ENCODE data around the gene MORN5.

DNA sequence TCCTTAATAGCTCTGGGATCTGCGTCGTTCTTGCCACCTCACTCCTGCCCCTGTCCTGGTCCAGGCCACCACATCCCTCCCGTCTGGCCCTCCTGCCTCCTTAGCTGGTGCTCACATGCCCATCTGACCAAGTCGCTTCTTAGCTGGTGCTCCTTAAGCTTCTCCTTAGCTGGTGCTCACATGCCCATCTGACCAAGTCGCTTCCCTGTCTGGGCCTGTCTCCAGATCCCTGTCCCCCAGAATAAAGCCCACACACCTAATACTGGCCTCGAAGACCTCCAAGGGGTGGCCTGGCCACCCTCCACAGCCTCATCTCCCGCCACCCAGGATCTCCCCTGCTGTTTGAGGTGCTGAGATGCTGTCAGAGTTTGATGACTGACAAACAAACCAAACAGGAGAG lies 35.2 kb upstream of the MORN5 start:
- TF ChIP-seq, protein P1, sequence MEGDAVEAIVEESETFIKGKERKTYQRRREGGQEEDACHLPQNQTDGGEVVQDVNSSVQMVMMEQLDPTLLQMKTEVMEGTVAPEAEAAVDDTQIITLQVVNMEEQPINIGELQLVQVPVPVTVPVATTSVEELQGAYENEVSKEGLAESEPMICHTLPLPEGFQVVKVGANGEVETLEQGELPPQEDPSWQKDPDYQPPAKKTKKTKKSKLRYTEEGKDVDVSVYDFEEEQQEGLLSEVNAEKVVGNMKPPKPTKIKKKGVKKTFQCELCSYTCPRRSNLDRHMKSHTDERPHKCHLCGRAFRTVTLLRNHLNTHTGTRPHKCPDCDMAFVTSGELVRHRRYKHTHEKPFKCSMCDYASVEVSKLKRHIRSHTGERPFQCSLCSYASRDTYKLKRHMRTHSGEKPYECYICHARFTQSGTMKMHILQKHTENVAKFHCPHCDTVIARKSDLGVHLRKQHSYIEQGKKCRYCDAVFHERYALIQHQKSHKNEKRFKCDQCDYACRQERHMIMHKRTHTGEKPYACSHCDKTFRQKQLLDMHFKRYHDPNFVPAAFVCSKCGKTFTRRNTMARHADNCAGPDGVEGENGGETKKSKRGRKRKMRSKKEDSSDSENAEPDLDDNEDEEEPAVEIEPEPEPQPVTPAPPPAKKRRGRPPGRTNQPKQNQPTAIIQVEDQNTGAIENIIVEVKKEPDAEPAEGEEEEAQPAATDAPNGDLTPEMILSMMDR (IDR thresholded peaks at IDR 0.05), result no peak
- no peak for TF ChIP-seq POLR2AphosphoS5 (IDR thresholded peaks at IDR 0.05)
